Suprapubic skin (tissue), 4 donors: ENCODE results near the gene SP2. TPM values are rescaled to one million over a fixed set of nuclear protein-coding genes. Genes with fewer than 3 reads are reported as not detected.

Experiments used
- DNase-seq, 2 donors: peaks; one replicate each; pipeline ENCODE4 v3.0.0-alpha.2; 2019; ENCODE audit warnings: low spot score in 2 of 2
- H3K27ac ChIP-seq: fragments of 200-600 bp; sonication (generic); one replicate; pipeline ENCODE4 v1.5.1; 2019
- H3K27me3 ChIP-seq: fragments of 200-600 bp; sonication (generic); one replicate; pipeline ENCODE4 v1.5.1; 2019
- H3K36me3 ChIP-seq: fragments of 200-600 bp; sonication (generic); one replicate; pipeline ENCODE4 v1.5.1; 2019
- H3K4me1 ChIP-seq: fragments of 200-600 bp; sonication (generic); one replicate; pipeline ENCODE4 v1.5.1; 2019
- H3K4me3 ChIP-seq: fragments of 200-600 bp; sonication (generic); one replicate; pipeline ENCODE4 v1.5.1; 2019; ENCODE audit warnings: mild to moderate bottlenecking
- H3K9me3 ChIP-seq: fragments of 200-600 bp; sonication (generic); one replicate; pipeline ENCODE4 v1.5.1; 2019
- EP300 ChIP-seq: sonication (generic); formaldehyde crosslinking; IDR thresholded peaks from one replicate; pipeline ENCODE4 v1.6.1; 2017; ENCODE audit warnings: antibody characterized with exemption
- POLR2A ChIP-seq, 2 donors: fragments of 450-650 bp; IDR thresholded peaks; one replicate each; pipeline ENCODE4 v1.6.1; 2017; ENCODE audit warnings: antibody characterized with exemption in 2 of 2, mild to moderate bottlenecking in 2 of 2, moderate library complexity in 2 of 2
- POLR2AphosphoS5 ChIP-seq, 3 donors: sonication (generic); formaldehyde crosslinking; IDR thresholded peaks; one replicate each; pipeline ENCODE4 v1.6.1; 2017; ENCODE audit warnings: antibody characterized with exemption in 3 of 3
- WGBS: methylation state at CpG from one replicate; pipeline ENCODE4 v1.1.5; 2018; 5-methylcytosine and 5-hydroxymethylcytosine counted together
- total RNA-seq, 4 donors: library from RNA; depleted of rRNA; stranded (reverse); fragments of >200 nt; gene quantifications; one replicate each; pipeline ENCODE4 v1.1.0, GENCODE V29; 2016
- TF ChIP-seq, protein P1 (sequence below), 2 donors: fragments of 200-600 bp in 1 of 2; fragments of 450-650 bp in 1 of 2; sonication (generic) in 1 of 2; IDR thresholded peaks; one replicate each; pipeline ENCODE4 v1.5.1; 2016 to 2019; ENCODE audit warnings: antibody characterized with exemption in 2 of 2, mild to moderate bottlenecking in 1 of 2, moderate library complexity in 1 of 2

SP2 gene
- total RNA-seq, 4 donors from 2014 or later: 6.9 to 12.7 (median 9.8) TPM

DNA sequence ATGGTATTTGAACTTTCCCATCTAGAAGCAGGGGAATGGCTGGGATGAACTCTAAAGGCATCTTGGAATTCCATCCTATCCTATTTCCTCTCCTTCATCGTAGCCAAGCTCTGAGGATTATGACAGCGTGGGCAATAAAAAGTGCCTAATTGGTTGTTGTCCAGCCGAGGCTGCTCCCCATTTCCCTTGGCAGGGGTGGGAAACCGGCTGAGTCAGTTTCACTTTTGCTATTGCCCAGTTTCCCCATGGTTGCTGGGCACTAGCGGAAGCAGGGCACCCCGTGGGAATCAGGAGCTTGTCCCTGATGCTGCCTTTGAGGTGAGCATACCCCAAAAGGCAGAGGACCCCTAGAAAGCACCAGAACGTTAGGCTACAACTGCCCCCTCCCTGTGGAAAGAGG, 13.8 kb upstream of the SP2 start:
- Histone ChIP-seq H3K27me3 (peaks cover 21% of the 10 kb centered on the region), H3K36me3 (no peaks in the 10 kb centered on the region), H3K9me3 (no peaks in the 10 kb centered on the region), H3K4me3 (peak overlapping the region; percentile 24), H3K4me1 (peaks cover 44% of the 10 kb centered on the region), H3K27ac (no peak overlapping the region)
- WGBS: 22% methylated on average over 7 of the region's 7 CpGs
- DNase-seq: no peak
- TF ChIP-seq POLR2AphosphoS5 (IDR thresholded peaks at IDR 0.05) (no peak), POLR2A (IDR thresholded peaks at IDR 0.05) (no peak), EP300 (no peak)
- TF ChIP-seq, protein P1, sequence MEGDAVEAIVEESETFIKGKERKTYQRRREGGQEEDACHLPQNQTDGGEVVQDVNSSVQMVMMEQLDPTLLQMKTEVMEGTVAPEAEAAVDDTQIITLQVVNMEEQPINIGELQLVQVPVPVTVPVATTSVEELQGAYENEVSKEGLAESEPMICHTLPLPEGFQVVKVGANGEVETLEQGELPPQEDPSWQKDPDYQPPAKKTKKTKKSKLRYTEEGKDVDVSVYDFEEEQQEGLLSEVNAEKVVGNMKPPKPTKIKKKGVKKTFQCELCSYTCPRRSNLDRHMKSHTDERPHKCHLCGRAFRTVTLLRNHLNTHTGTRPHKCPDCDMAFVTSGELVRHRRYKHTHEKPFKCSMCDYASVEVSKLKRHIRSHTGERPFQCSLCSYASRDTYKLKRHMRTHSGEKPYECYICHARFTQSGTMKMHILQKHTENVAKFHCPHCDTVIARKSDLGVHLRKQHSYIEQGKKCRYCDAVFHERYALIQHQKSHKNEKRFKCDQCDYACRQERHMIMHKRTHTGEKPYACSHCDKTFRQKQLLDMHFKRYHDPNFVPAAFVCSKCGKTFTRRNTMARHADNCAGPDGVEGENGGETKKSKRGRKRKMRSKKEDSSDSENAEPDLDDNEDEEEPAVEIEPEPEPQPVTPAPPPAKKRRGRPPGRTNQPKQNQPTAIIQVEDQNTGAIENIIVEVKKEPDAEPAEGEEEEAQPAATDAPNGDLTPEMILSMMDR (IDR thresholded peaks at IDR 0.05): no peak

DNA sequence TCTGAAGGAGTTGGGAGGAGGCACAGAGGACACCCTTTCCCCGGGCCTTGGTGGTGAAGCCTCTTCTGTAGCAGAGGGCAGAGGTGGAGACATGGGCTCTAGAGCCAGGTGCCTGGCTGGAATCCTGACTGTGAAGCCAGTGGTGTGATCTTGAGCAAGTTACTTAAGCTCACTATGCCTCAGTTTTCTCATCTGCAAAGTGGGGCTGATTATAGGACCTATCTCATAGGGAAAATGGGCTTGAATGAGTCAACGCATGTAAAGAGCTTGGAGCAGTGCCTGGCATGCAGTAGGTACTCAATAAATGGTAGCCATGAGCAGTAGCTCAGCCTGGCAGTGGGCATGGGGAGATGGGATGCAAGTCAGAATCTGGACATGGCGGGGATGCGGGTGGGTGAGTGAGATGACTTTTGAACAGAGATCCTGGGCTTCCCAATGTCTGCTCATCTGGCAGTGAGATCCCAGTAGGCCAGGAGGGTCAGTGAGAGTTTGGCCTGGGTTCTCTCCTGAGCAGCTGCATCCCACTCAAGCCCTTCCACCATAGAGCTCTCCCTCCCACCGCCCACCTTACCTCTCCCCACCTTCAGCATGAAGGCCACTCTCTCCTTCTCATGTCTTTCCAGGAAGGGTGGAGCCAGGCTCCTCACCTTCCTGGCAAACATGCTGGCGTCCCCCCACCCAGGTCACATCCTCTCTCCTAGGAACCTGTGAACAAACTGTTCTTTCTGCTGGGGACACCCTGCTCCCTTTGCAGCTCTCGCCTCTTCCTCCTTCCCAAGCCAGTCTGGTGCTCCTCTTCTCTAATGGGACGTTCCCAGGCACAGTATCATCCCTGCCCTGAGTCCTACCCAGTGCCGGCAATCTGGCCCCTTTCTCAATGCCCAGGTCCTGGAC, 13.1 kb upstream of the SP2 start:
- no peaks in the 10 kb centered on the region for H3K36me3 ChIP-seq
- TF ChIP-seq POLR2AphosphoS5 (IDR thresholded peaks at IDR 0.05) (no peak), EP300 (no peak), POLR2A (IDR thresholded peaks at IDR 0.05) (no peak)
- TF ChIP-seq, protein P1 (IDR thresholded peaks at IDR 0.05): no peak
- no peaks in the 10 kb centered on the region for H3K9me3 ChIP-seq
- no peak overlapping the region for H3K27ac ChIP-seq
- WGBS: 75% methylated on average over 8 of the region's 9 CpGs
- H3K27me3 ChIP-seq: peaks cover 15% of the 10 kb centered on the region
- no peak for DNase-seq
- peak overlapping the region; percentile 24 for H3K4me3 ChIP-seq
- H3K4me1 ChIP-seq: peaks cover 44% of the 10 kb centered on the region

DNA sequence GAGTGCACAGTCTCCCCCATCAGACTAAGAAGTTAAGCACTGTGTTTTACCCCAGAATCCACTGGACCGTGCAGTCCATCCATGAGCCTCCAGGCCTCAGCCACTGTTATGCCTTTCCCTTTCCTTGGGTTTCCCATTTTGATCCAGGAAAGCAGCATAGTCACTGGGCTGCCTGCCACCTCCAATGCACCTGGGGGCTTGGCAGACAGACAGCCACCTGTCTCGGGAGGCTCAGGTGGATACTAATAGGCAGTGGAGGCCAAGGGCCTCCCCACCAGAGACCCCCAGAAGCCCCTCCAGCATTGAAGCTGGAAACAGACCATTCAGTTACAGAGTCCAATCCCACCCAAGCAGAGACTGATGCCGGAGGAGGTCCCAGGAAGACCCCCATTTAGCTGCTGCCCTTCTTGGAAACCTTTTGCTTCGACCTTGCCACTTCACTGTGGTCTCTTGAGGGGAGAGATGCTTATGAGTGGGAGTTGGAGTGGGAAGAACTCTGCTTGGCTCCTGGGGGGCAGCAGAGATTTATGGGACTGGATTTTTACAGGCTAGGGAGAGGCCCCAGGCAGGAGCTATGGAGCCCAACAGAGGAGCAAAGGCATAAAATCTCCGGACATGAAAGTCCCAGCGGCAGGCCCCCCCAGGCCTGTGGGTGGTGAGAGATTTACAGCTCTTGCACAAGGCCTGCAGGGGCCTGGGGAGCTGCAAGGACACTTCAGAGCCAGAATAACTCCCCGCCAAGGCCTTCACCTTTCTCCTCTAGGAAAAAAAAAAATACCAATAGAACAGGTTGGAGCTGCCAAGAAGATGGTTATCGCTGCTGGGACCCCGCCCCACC, 12.2 kb upstream of the SP2 start:
- TF ChIP-seq, protein P1 (IDR thresholded peaks at IDR 0.05): no peak
- TF ChIP-seq POLR2A (IDR thresholded peaks at IDR 0.05) (no peak), POLR2AphosphoS5 (IDR thresholded peaks at IDR 0.05) (no peak), EP300 (no peak)
- DNase-seq: no peak
- no peak overlapping the region for H3K4me3 ChIP-seq
- H3K36me3 ChIP-seq: no peaks in the 10 kb centered on the region
- peaks cover 7% of the 10 kb centered on the region for H3K27me3 ChIP-seq
- H3K27ac ChIP-seq: peak overlapping the region; percentile 24
- peaks cover 44% of the 10 kb centered on the region for H3K4me1 ChIP-seq
- 43% methylated on average over 8 of the region's 9 CpGs for WGBS
- H3K9me3 ChIP-seq: no peaks in the 10 kb centered on the region

DNA sequence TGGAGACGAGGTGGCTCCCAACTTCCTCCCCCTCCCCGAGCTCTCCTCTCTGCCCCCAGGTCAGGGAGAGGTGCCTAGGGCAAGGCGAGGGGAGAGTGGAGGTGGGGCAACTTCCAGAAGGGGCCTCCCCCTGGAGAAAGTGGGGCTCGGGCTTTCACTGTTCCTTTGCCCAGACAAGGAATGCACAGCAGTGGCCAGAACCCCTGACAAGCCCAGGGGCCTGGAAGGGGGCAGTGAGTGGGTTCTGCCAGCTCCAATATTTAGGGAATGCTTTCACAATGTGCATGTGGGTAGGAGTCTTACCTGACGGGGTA, 11.7 kb upstream of the SP2 start:
- Histone ChIP-seq H3K9me3 (no peaks in the 10 kb centered on the region), H3K4me1 (peaks cover 44% of the 10 kb centered on the region), H3K27ac (no peak overlapping the region), H3K4me3 (no peak overlapping the region), H3K27me3 (peaks cover 4% of the 10 kb centered on the region), H3K36me3 (no peaks in the 10 kb centered on the region)
- TF ChIP-seq EP300: no peak
- no peak for DNase-seq
- 24% methylated on average over 4 of the region's 5 CpGs for WGBS

DNA sequence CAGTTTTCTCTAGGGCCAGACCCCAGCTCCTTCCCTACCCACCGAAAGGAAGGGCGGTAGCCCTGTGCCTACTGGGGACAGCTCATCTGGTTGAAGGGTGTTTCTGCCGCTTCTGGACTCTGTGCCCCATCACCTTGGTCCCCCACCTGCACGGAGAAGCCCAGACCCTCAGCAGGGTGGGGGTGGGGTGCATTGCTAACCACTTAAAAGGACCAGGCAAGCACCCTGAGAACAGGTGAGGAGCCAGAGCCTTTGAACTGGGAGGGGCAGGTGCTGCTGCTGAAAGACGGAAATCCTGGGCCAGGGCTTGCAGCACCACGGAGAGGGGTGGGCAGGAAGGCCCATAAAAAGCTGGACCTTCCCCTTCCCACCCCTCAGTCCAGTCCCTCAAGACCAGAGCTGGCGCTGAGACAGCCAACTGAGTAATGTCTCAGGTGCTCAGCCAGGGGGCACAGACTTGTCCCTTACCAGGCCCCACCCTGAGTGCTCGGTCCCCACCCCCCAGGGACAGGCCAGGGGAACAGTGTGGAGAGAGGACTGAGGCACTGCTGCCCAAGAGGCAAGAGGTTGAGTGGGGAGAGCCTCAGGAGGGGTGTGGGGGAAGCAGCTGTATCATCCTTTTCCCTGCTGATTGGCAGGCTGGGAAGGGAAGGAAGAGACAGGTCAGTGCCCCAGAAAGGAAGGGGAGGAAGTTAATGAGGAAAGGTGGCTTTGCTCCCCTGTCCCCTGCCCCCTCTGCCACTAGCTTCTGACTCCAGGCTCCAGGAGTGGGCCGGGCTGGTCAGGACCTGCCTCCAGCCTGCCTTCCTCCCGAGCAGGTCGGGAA, 10.9 kb upstream of the SP2 start:
- Histone ChIP-seq H3K4me1 (peaks cover 44% of the 10 kb centered on the region), H3K36me3 (no peaks in the 10 kb centered on the region), H3K27ac (no peak overlapping the region), H3K9me3 (no peaks in the 10 kb centered on the region), H3K4me3 (no peak overlapping the region), H3K27me3 (peaks cover 2% of the 10 kb centered on the region)
- no peak for DNase-seq
- TF ChIP-seq POLR2AphosphoS5 (IDR thresholded peaks at IDR 0.05): no peak
- no peak for TF ChIP-seq EP300
- TF ChIP-seq, protein P1 (IDR thresholded peaks at IDR 0.05): no peak
- TF ChIP-seq POLR2A (IDR thresholded peaks at IDR 0.05): no peak
- WGBS: 40% methylated on average over 8 of the region's 11 CpGs
